ENCODE measurements around the gene TTC22. TPM values are rescaled to one million over a fixed set of nuclear protein-coding genes. Genes with fewer than 3 reads are reported as not detected.

The TTC22 gene
- total and polyA plus RNA-seq, 12 donors, result 0.06 to 1.0 (median 0.15) TPM; not detected in 5

DNA sequence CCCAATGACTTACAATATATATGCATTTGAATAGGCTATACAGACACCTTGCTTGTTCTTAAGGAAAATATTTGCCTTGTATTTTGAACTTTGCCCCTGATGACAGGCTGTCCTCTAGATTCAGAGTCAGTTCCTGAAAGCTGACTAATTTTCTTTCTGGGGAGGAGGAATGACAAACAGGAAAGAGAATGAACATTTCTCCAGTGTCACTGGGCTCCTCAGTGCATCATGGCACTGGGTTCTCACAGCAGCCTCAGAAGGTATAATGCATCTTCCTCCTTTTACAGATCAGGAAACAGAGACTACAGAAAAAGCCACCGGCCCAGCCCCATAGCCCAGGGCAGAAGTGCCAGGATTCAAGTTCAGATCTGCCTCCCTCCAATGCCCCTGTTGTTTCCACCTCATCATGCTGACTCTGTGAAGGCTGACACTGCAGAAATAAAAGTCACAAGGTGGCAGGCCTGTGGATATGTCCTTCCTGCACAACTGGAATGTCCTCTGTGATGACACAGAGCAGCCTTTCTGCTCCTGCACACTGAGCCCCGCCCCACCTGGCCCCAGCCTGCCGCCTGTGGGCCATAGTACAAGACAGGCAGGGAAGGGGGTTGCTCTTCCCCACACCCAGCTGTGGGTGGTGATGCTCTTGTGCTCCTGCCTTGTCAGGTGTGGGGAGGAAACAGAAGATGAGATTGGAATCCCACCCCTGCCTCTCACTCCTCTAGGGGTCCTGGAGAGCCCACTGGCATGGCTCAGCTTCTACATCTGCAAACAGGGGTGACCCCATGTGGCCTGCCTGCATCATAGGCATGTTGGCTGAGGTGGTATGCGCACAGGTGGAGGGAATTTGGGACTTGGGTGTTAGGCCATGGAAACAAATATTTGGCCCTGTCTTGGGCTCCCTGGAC, 6.4 kb downstream of the TTC22 start:
- TF ChIP-seq, protein P1, sequence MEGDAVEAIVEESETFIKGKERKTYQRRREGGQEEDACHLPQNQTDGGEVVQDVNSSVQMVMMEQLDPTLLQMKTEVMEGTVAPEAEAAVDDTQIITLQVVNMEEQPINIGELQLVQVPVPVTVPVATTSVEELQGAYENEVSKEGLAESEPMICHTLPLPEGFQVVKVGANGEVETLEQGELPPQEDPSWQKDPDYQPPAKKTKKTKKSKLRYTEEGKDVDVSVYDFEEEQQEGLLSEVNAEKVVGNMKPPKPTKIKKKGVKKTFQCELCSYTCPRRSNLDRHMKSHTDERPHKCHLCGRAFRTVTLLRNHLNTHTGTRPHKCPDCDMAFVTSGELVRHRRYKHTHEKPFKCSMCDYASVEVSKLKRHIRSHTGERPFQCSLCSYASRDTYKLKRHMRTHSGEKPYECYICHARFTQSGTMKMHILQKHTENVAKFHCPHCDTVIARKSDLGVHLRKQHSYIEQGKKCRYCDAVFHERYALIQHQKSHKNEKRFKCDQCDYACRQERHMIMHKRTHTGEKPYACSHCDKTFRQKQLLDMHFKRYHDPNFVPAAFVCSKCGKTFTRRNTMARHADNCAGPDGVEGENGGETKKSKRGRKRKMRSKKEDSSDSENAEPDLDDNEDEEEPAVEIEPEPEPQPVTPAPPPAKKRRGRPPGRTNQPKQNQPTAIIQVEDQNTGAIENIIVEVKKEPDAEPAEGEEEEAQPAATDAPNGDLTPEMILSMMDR (IDR thresholded peaks at IDR 0.05), result no peak
- Histone ChIP-seq H3K4me1 (peaks cover 0 to 8% (median 0%) of the 10 kb centered on the region in 9 donors), H3K9me3 (peaks cover 0 to 12% (median 5%) of the 10 kb centered on the region in 11 donors), H3K36me3 (no peaks in the 10 kb centered on the region), H3K27me3 (peaks cover under 1 to 31% (median 24%) of the 10 kb centered on the region in 7 donors), H3K27ac (no peak overlapping the region), H3K4me3 (no peak overlapping the region)
- DNase-seq (no peak), ATAC-seq (peak in 4 of 8 donors; percentile 27 to 39 (median 32))
- WGBS, 2 donors, result 74 to 77% methylated on average over 4 of the region's 4 CpGs
- intact Hi-C loops (cut with DNase I), result loop anchor here in 1 of 10 donors (10.0 kb wide), 1 partner anchor 280 kb away; no protein-coding TSS in a partner anchor

DNA sequence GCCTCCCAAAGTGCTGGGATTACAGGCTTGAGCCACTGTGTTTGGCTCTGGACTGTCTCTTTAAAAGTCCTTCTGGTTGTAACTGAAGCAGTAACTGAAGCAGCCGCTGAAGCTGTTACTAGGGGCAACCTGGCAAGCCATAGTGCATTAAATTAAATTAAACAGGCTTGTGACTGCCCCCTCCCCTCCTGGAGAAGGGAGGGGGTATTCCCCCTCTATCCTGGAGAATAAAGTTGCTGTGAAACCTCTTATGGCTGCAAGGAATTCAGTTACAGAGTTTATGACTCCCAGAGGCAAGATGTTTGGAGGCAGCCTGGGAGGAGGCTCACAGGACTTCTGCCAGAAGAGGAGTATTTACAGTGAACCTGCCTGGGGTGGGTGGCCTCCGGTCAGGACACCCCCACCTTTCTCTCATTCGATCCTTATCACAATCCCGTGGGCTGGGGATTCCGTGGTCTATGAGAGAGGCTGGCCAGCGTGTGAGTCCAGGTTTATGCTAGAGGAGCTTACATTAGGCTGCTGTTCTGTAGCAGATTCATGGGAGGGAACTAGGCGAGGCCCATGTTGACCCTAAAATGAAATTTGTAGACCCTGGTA, 8.3 kb downstream of the TTC22 start:
- Histone ChIP-seq H3K9me3 (peaks cover 0 to 12% (median 5%) of the 10 kb centered on the region in 11 donors), H3K4me1 (no peaks in the 10 kb centered on the region), H3K4me3 (no peak overlapping the region), H3K36me3 (no peaks in the 10 kb centered on the region), H3K27me3 (peaks cover 0 to 27% (median 12%) of the 10 kb centered on the region in 7 donors), H3K27ac (no peak overlapping the region)
- no peak for DNase-seq
- ATAC-seq, result no peak
- TF ChIP-seq, protein P1 (IDR thresholded peaks at IDR 0.05), result no peak
- intact Hi-C loops (cut with DNase I), result loop anchor here in 1 of 10 donors (10.0 kb wide), 1 partner anchor 278 kb away; no protein-coding TSS in a partner anchor
- WGBS, 2 donors, result 59 to 66% methylated on average over 7 of the region's 7 CpGs

DNA sequence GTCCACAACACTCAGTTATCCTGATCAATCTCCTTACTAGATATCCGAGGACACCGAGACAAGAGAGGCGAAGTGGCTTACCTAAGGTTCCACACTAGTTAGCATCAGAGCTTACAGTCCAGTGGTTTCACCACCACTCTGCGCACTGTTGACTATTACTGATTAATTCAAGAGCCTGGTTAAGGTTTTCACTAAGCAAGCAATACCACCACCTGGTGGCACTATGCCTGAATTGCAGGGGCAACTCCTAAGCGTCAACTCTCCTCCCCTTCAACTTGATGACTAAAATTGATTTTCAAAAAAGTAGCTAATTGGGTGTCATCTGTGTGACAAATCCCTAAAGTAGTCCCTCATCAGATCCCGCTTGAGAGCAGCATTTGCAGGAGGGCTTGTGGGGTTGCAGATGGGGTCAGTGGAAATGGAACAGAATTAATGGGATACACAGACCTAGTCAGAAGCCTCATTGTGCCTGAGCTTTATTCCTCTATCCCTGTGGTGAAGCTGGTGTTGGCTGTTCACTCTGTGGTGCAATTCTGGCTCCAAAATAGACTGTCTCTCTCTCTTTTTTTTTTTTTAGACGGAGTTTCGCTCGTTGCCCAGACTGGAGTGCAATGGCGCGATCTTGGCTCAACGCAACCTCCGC, 9.1 kb downstream of the TTC22 start:
- WGBS, 2 donors, result 75 to 78% methylated on average over 13 of the region's 13 CpGs
- intact Hi-C loops (cut with DNase I), result loop anchor here in 1 of 10 donors (10.0 kb wide), 1 partner anchor 277 kb away; no protein-coding TSS in a partner anchor
- ATAC-seq (no peak), DNase-seq (no peak)
- peaks cover 0 to 34% (median 16%) of the 10 kb centered on the region in 7 donors for H3K27me3 ChIP-seq
- no peaks in the 10 kb centered on the region for H3K36me3 ChIP-seq
- peaks cover 0 to 12% (median 5%) of the 10 kb centered on the region in 11 donors for H3K9me3 ChIP-seq
- no peaks in the 10 kb centered on the region for H3K4me1 ChIP-seq
- TF ChIP-seq, protein P1 (IDR thresholded peaks at IDR 0.05), result peak in 5 of 9 donors; percentile 18 to 53 (median 29)
- no peak overlapping the region for H3K4me3 ChIP-seq
- H3K27ac ChIP-seq, result no peak overlapping the region

DNA sequence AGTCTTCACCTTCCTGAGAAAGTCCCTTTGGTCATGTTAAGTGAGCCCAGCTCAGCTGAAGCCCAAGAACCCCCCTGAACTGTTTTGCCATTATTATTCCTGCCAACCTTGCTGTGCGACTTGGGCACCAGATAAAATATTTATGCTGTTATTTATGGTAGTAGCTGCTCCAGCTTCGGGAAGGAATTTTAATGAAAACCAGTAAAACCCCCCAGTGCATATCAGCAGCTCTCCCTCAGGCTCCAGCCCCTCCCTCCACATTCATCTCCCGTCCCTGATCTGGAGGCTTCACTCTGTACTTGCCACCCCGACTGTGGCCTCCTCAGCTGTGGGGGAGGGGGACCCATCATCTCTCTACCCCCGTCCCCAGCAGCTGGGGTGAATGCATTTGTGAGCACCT, 12.7 kb downstream of the TTC22 start:
- peaks cover 0 to 43% (median 15%) of the 10 kb centered on the region in 7 donors for H3K27me3 ChIP-seq
- TF ChIP-seq, protein P1 (IDR thresholded peaks at IDR 0.05), result no peak
- intact Hi-C loops (cut with DNase I), result no loop called here
- 32 to 41% methylated on average over 5 of the region's 5 CpGs for WGBS, 2 donors
- no peaks in the 10 kb centered on the region for H3K36me3 ChIP-seq
- H3K27ac ChIP-seq, result no peak overlapping the region
- ATAC-seq, result no peak
- no peaks in the 10 kb centered on the region for H3K4me1 ChIP-seq
- no peak for DNase-seq
- no peak overlapping the region for H3K4me3 ChIP-seq
- H3K9me3 ChIP-seq, result peaks cover 0 to 12% (median 5%) of the 10 kb centered on the region in 11 donors
